Measurements from ENCODE around the gene SPTBN1.

Gene SPTBN1

DNA sequence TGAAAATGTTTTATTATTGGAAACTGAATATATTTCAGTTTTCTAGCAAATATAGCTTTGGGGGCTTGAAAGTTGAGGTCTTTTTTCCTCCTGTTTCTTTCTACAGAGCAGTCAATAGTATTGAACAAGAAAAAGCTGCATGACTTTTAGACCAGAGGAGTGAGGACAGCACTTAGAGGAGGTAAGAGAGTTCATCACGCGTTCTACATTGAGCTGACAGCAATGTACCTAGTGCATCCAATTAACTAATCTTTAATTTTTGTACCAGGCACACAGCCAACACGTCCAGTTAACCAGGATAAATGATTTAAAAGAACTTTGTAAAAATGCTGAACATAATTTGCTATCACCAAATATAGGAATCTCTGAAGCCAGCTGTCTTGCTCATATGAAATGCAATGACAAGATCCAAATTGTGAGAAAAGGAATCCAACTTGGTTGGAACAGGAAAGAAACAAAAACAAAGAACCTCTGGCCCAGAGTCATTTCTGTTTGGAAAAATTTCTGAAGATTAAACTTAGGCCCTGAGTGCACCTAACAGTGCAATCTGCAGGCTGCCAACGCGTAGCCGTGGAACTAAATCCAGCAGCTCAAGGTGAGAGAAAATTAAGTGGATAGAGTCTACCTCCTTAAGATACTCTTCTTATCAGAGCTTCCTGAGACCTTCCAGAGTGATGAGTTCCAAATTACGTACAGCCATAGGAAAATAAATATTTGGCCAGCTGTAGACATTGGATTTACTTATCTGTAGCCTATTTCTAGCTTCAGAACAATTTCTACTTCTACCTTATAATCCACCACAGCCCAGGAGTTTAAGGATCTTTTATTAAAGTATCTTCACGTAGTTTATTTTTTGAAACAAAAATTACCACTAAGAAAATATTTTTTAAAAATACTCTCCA, 20.6 kb upstream of the SPTBN1 start:
- Histone ChIP-seq H3K27me3 (ENCODE audit: control insufficient read depth, insufficient read depth, low read length) (no peaks in the 10 kb centered on the region), H3K9me3 (ENCODE audit: control insufficient read depth, low read depth, low read length) (no peaks in the 10 kb centered on the region), H3K27ac (ENCODE audit: low read length) (no peak overlapping the region), H3K36me3 (ENCODE audit: control insufficient read depth, low read depth, low read length) (no peaks in the 10 kb centered on the region), H3K4me3 (ENCODE audit: low read length) (no peak overlapping the region), H3K4me1 (ENCODE audit: control insufficient read depth, low read depth, low read length) (no peaks in the 10 kb centered on the region), H3K9ac (ENCODE audit: low read length) (no peak overlapping the region)

DNA sequence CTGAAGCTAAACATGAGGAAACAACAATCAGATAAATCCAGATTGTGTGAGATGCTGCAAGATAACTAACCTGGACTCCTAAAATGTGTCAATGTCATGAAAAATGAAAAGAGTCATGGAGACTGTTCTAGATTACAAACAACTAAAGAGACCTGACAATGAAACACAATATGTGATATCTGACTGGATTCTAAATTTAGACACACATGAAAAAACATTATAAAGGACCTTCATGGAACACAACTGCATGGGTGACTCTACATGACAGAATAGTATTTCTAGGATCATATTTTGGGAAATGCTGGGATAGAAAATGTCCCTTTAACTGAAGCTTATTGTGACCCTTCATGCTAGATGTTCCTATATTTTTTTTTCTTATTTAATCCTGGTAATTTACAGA, 18.5 kb upstream of the SPTBN1 start:
- H3K36me3 ChIP-seq (ENCODE audit: control insufficient read depth, low read depth, low read length): no peaks in the 10 kb centered on the region
- no peaks in the 10 kb centered on the region for H3K9me3 ChIP-seq (ENCODE audit: control insufficient read depth, low read depth, low read length)
- no peaks in the 10 kb centered on the region for H3K4me1 ChIP-seq (ENCODE audit: control insufficient read depth, low read depth, low read length)
- no peak overlapping the region for H3K4me3 ChIP-seq (ENCODE audit: low read length)
- H3K27ac ChIP-seq (ENCODE audit: low read length): no peak overlapping the region
- H3K27me3 ChIP-seq (ENCODE audit: control insufficient read depth, insufficient read depth, low read length): no peaks in the 10 kb centered on the region
- H3K9ac ChIP-seq (ENCODE audit: low read length): no peak overlapping the region

GRCh38 chr2:54438271-54438670, 17.9 kb upstream of the SPTBN1 start:
- no peak overlapping the region for H3K27ac ChIP-seq (ENCODE audit: low read length)
- no peaks in the 10 kb centered on the region for H3K9me3 ChIP-seq (ENCODE audit: control insufficient read depth, low read depth, low read length)
- H3K4me3 ChIP-seq (ENCODE audit: low read length): no peak overlapping the region
- H3K4me1 ChIP-seq (ENCODE audit: control insufficient read depth, low read depth, low read length): no peaks in the 10 kb centered on the region
- H3K9ac ChIP-seq (ENCODE audit: low read length): no peak overlapping the region
- no peaks in the 10 kb centered on the region for H3K27me3 ChIP-seq (ENCODE audit: control insufficient read depth, insufficient read depth, low read length)
- H3K36me3 ChIP-seq (ENCODE audit: control insufficient read depth, low read depth, low read length): no peaks in the 10 kb centered on the region

- Histone ChIP-seq H3K4me1 (ENCODE audit: control insufficient read depth, low read depth, low read length) (no peaks in the 10 kb centered on the region), H3K27me3 (ENCODE audit: control insufficient read depth, insufficient read depth, low read length) (no peaks in the 10 kb centered on the region), H3K27ac (ENCODE audit: low read length) (no peak overlapping the region), H3K4me3 (ENCODE audit: low read length) (no peak overlapping the region), H3K9ac (ENCODE audit: low read length) (no peak overlapping the region), H3K36me3 (ENCODE audit: control insufficient read depth, low read depth, low read length) (no peaks in the 10 kb centered on the region), H3K9me3 (ENCODE audit: control insufficient read depth, low read depth, low read length) (no peaks in the 10 kb centered on the region)
These were observed 16.5 kb upstream of the SPTBN1 start for GRCh38 chr2:54439582-54439981.

DNA sequence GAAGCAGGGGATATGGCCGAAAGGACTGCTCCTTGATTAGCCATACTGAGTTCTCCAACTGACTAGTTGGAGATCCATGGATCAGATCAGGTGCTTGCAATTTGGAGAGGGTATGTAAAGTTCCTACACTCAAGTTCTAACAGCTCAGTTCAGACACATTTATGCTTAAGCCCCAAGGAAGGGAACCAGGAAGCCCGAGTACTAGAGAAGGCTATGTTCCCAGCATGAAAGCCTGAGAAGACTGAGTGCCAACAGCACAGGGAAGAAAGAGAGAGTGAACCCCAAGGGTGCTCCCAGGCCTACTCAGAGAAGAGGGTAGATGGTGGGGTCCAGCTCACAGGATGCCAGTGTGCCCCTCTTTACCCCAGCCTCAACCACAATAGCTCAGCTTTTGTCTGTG, 16.1 kb upstream of the SPTBN1 start:
- Histone ChIP-seq H3K9ac (ENCODE audit: low read length) (no peak overlapping the region), H3K27ac (ENCODE audit: low read length) (no peak overlapping the region), H3K9me3 (ENCODE audit: control insufficient read depth, low read depth, low read length) (no peaks in the 10 kb centered on the region), H3K4me1 (ENCODE audit: control insufficient read depth, low read depth, low read length) (no peaks in the 10 kb centered on the region), H3K36me3 (ENCODE audit: control insufficient read depth, low read depth, low read length) (no peaks in the 10 kb centered on the region), H3K27me3 (ENCODE audit: control insufficient read depth, insufficient read depth, low read length) (no peaks in the 10 kb centered on the region), H3K4me3 (ENCODE audit: low read length) (no peak overlapping the region)

- H3K27ac ChIP-seq (ENCODE audit: low read length): no peak overlapping the region
- H3K4me3 ChIP-seq (ENCODE audit: low read length): no peak overlapping the region
- no peaks in the 10 kb centered on the region for H3K27me3 ChIP-seq (ENCODE audit: control insufficient read depth, insufficient read depth, low read length)
- H3K4me1 ChIP-seq (ENCODE audit: control insufficient read depth, low read depth, low read length): no peaks in the 10 kb centered on the region
- H3K36me3 ChIP-seq (ENCODE audit: control insufficient read depth, low read depth, low read length): no peaks in the 10 kb centered on the region
- H3K9ac ChIP-seq (ENCODE audit: low read length): no peak overlapping the region
- no peaks in the 10 kb centered on the region for H3K9me3 ChIP-seq (ENCODE audit: control insufficient read depth, low read depth, low read length)
These were observed 11.6 kb upstream of the SPTBN1 start for GRCh38 chr2:54444503-54444902.

DNA sequence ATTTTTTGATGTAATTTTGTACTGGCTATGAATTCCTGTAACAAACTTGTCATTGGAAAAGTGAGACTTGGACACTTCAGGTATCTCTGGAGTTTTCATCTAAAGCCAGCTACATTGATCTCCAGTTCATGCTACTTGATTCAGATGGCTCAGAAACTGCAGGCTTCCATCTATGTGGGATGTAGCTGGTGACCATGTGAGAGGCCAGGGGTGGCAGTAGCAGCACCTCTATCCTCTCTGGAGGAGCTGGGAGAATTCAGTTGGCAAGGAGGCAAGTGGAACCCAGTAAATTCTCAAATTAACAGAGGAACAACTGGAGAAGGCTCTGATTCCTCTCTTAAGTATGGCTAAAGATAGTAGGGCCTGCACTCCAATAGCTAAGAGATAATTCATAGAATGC, 10.0 kb upstream of the SPTBN1 start:
- Histone ChIP-seq H3K9me3 (ENCODE audit: control insufficient read depth, low read depth, low read length) (no peaks in the 10 kb centered on the region), H3K4me1 (ENCODE audit: control insufficient read depth, low read depth, low read length) (no peaks in the 10 kb centered on the region), H3K4me3 (ENCODE audit: low read length) (no peak overlapping the region), H3K36me3 (ENCODE audit: control insufficient read depth, low read depth, low read length) (no peaks in the 10 kb centered on the region), H3K27ac (ENCODE audit: low read length) (no peak overlapping the region), H3K9ac (ENCODE audit: low read length) (no peak overlapping the region), H3K27me3 (ENCODE audit: control insufficient read depth, insufficient read depth, low read length) (no peaks in the 10 kb centered on the region)

GRCh38 chr2:54446625-54447024, 9.5 kb upstream of the SPTBN1 start:
- H3K27ac ChIP-seq (ENCODE audit: low read length): no peak overlapping the region

DNA sequence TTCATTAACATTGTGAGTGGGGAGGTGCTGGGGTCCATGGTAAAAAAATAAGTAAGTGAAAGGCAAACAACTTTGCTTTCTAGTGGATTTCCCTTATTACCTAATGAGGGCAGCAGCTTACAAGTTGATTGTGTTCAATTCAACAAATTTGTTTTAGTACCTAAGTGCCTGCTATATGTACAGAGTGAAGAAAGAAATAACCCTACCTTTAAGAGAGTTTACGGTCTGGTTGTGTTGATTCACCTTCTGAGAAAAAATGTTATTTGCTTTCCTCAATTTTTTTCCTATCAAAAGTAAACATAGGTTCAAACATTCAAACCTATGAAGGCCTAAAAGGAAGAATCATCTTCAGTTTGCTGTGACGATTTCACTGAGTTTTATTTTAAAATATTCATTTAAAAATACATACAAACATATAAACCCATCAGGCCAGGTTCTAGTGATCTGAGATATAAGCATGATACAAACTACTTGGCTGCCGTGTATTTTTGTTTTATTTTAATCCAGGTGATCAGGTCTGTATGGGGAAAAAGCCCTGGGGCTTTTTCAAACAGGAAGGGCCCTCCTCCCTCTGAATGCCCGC, 1.5 kb upstream of the SPTBN1 start:
- Histone ChIP-seq H3K36me3 (ENCODE audit: control insufficient read depth, low read depth, low read length) (no peaks in the 10 kb centered on the region), H3K9ac (ENCODE audit: low read length) (peak overlapping the region; percentile 67), H3K4me1 (ENCODE audit: control insufficient read depth, low read depth, low read length) (peaks cover 16% of the 10 kb centered on the region), H3K27me3 (ENCODE audit: control insufficient read depth, insufficient read depth, low read length) (peaks cover 30% of the 10 kb centered on the region), H3K4me3 (ENCODE audit: low read length) (peak overlapping the region; percentile 93), H3K9me3 (ENCODE audit: control insufficient read depth, low read depth, low read length) (no peaks in the 10 kb centered on the region), H3K27ac (ENCODE audit: low read length) (no peak overlapping the region)

More at GRCh38 chr2:54446625-54447024, 9.5 kb upstream of the SPTBN1 start:
- Histone ChIP-seq H3K9ac (ENCODE audit: low read length) (no peak overlapping the region), H3K36me3 (ENCODE audit: control insufficient read depth, low read depth, low read length) (no peaks in the 10 kb centered on the region), H3K4me1 (ENCODE audit: control insufficient read depth, low read depth, low read length) (no peaks in the 10 kb centered on the region), H3K4me3 (ENCODE audit: low read length) (no peak overlapping the region), H3K9me3 (ENCODE audit: control insufficient read depth, low read depth, low read length) (no peaks in the 10 kb centered on the region), H3K27me3 (ENCODE audit: control insufficient read depth, insufficient read depth, low read length) (no peaks in the 10 kb centered on the region)

GRCh38 chr2:54455131-54455562, 980 bp upstream of the SPTBN1 start:
- H3K9ac ChIP-seq (ENCODE audit: low read length): peak overlapping the region; percentile 67
- H3K4me1 ChIP-seq (ENCODE audit: control insufficient read depth, low read depth, low read length): peaks cover 16% of the 10 kb centered on the region
- H3K9me3 ChIP-seq (ENCODE audit: control insufficient read depth, low read depth, low read length): no peaks in the 10 kb centered on the region
- no peaks in the 10 kb centered on the region for H3K36me3 ChIP-seq (ENCODE audit: control insufficient read depth, low read depth, low read length)
- peak overlapping the region; percentile 93 for H3K4me3 ChIP-seq (ENCODE audit: low read length)
- H3K27me3 ChIP-seq (ENCODE audit: control insufficient read depth, insufficient read depth, low read length): peaks cover 30% of the 10 kb centered on the region
- H3K27ac ChIP-seq (ENCODE audit: low read length): no peak overlapping the region

DNA sequence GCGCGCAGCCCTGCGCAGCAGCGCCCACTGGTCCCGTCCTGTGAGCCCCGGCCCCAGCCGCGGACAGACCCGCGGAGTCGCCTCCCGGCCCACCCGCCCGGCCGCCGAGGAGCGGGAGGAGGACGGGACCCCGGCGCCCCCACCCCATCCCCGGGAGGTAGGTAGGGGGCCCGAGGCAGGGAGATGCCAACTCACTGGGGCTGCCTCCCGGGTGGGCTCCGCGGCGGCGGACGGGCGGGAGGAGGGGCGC, 160 bp downstream of the SPTBN1 start:
- Histone ChIP-seq H3K27ac (ENCODE audit: low read length) (no peak overlapping the region), H3K9ac (ENCODE audit: low read length) (no peak overlapping the region), H3K27me3 (ENCODE audit: control insufficient read depth, insufficient read depth, low read length) (peaks cover 30% of the 10 kb centered on the region), H3K9me3 (ENCODE audit: control insufficient read depth, low read depth, low read length) (no peaks in the 10 kb centered on the region), H3K36me3 (ENCODE audit: control insufficient read depth, low read depth, low read length) (no peaks in the 10 kb centered on the region), H3K4me1 (ENCODE audit: control insufficient read depth, low read depth, low read length) (peaks cover 16% of the 10 kb centered on the region), H3K4me3 (ENCODE audit: low read length) (peak overlapping the region; percentile 93)
